ENCODE measurements around the gene TRPC4.

Gene TRPC4

GRCh38 chr13:37648609-37649008 is 221.0 kb downstream of the TRPC4 start:
- no peaks in the 10 kb centered on the region for H3K79me2 ChIP-seq (ENCODE audit: insufficient read depth, low read length)
- H3K36me3 ChIP-seq (ENCODE audit: low read length) = no peaks in the 10 kb centered on the region

GRCh38 chr13:37647031-37647650 is 222.4 kb downstream of the TRPC4 start:
- H3K27ac ChIP-seq (ENCODE audit: low read depth, low read length) = no peak overlapping the region

More at GRCh38 chr13:37648609-37649008, 221.0 kb downstream of the TRPC4 start:
- H3K9me3 ChIP-seq (ENCODE audit: insufficient read depth, low read length) = no peaks in the 10 kb centered on the region
- no peak overlapping the region for H3K4me2 ChIP-seq (ENCODE audit: low read depth, low read length, poor library complexity, severe bottlenecking)
- H3K9me2 ChIP-seq (replicated peaks; ENCODE audit: insufficient read depth, low read length) = no peaks in the 10 kb centered on the region
- H2AFZ ChIP-seq (ENCODE audit: low read depth, low read length, severe bottlenecking) = no peak overlapping the region
- no peaks in the 10 kb centered on the region for H3F3A ChIP-seq (ENCODE audit: insufficient read depth)
- H3K27me3 ChIP-seq (ENCODE audit: low read length) = no peaks in the 10 kb centered on the region
- no peak overlapping the region for H3K9ac ChIP-seq (ENCODE audit: low read length)
- no peaks in the 10 kb centered on the region for H4K20me1 ChIP-seq (ENCODE audit: low read depth, low read length)
- no peak for TF ChIP-seq CTCF (IDR thresholded peaks at IDR 0.05; ENCODE audit: insufficient read depth, low read length, poor library complexity, severe bottlenecking)
- no peak for TF ChIP-seq EZH2phosphoT487 (conservative IDR thresholded peaks at IDR 0.05; ENCODE audit: low read length)
- H3K27ac ChIP-seq (ENCODE audit: low read depth, low read length) = no peak overlapping the region
- no peak overlapping the region for H3K4me3 ChIP-seq (ENCODE audit: insufficient read depth, low read length, poor library complexity, severe bottlenecking)

GRCh38 chr13:37646531-37646930 is 223.0 kb downstream of the TRPC4 start:
- no peak for TF ChIP-seq CTCF (IDR thresholded peaks at IDR 0.05; ENCODE audit: insufficient read depth, low read length, poor library complexity, severe bottlenecking)
- no peaks in the 10 kb centered on the region for H3F3A ChIP-seq (ENCODE audit: insufficient read depth)
- no peak overlapping the region for H3K4me3 ChIP-seq (ENCODE audit: insufficient read depth, low read length, poor library complexity, severe bottlenecking)
- no peak overlapping the region for H3K27ac ChIP-seq (ENCODE audit: low read depth, low read length)
- H3K27me3 ChIP-seq (ENCODE audit: low read length) = no peaks in the 10 kb centered on the region
- H3K9me2 ChIP-seq (replicated peaks; ENCODE audit: insufficient read depth, low read length) = no peaks in the 10 kb centered on the region
- H3K36me3 ChIP-seq (ENCODE audit: low read length) = no peaks in the 10 kb centered on the region
- H3K9ac ChIP-seq (ENCODE audit: low read length) = no peak overlapping the region
- H3K79me2 ChIP-seq (ENCODE audit: insufficient read depth, low read length) = no peaks in the 10 kb centered on the region
- no peak overlapping the region for H3K4me2 ChIP-seq (ENCODE audit: low read depth, low read length, poor library complexity, severe bottlenecking)
- H4K20me1 ChIP-seq (ENCODE audit: low read depth, low read length) = no peaks in the 10 kb centered on the region
- H3K9me3 ChIP-seq (ENCODE audit: insufficient read depth, low read length) = no peaks in the 10 kb centered on the region
- no peak overlapping the region for H2AFZ ChIP-seq (ENCODE audit: low read depth, low read length, severe bottlenecking)

More at GRCh38 chr13:37647031-37647650, 222.4 kb downstream of the TRPC4 start:
- H3F3A ChIP-seq (ENCODE audit: insufficient read depth) = no peaks in the 10 kb centered on the region
- H2AFZ ChIP-seq (ENCODE audit: low read depth, low read length, severe bottlenecking) = no peak overlapping the region
- no peaks in the 10 kb centered on the region for H4K20me1 ChIP-seq (ENCODE audit: low read depth, low read length)
- no peaks in the 10 kb centered on the region for H3K79me2 ChIP-seq (ENCODE audit: insufficient read depth, low read length)
- H3K9me3 ChIP-seq (ENCODE audit: insufficient read depth, low read length) = no peaks in the 10 kb centered on the region
- H3K36me3 ChIP-seq (ENCODE audit: low read length) = no peaks in the 10 kb centered on the region
- no peak overlapping the region for H3K4me2 ChIP-seq (ENCODE audit: low read depth, low read length, poor library complexity, severe bottlenecking)
- H3K27me3 ChIP-seq (ENCODE audit: low read length) = no peaks in the 10 kb centered on the region
- TF ChIP-seq EZH2phosphoT487 (conservative IDR thresholded peaks at IDR 0.05; ENCODE audit: low read length) (no peak), CTCF (IDR thresholded peaks at IDR 0.05; ENCODE audit: insufficient read depth, low read length, poor library complexity, severe bottlenecking) (no peak)
- no peaks in the 10 kb centered on the region for H3K9me2 ChIP-seq (replicated peaks; ENCODE audit: insufficient read depth, low read length)
- no peak overlapping the region for H3K4me3 ChIP-seq (ENCODE audit: insufficient read depth, low read length, poor library complexity, severe bottlenecking)
- H3K9ac ChIP-seq (ENCODE audit: low read length) = no peak overlapping the region
